NCI-H1930 (cell line): Measurements from ENCODE around the gene TFB1M.
"Not testable (repeated sequence)": the region's sequence is repeated elsewhere in the genome, so short reads cannot be mapped to it uniquely, and the experiment has no call there.

Experiments
- DNase-seq, 2 experiments: peaks; one replicate each; lab custom pipeline; 2025; lab: John Stamatoyannopoulos, UW

Gene TFB1M

GRCh38 chr6:155297669-155298068, 16.6 kb downstream of the TFB1M start:
- no peak for DNase-seq

DNA sequence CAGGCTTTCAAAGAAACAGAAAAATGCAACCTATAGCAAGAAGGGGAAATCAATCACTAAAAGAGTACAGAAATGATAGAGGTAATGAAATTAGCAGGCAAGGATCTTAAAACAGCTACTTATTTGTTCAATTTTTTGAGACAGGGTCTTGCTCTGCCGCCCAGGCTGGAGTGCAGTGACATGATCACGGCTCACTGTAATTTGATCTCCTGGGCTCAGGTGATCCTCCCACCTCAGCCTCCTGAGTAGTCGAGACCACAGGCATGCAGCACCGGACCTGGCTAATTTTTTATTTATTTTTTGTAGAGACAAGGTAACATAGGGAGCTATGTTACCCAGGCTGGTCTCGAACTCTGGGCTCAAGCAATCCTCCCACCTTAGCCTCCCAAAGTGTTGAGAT, 21.6 kb downstream of the TFB1M start:
- DNase-seq, result no peak

DNA sequence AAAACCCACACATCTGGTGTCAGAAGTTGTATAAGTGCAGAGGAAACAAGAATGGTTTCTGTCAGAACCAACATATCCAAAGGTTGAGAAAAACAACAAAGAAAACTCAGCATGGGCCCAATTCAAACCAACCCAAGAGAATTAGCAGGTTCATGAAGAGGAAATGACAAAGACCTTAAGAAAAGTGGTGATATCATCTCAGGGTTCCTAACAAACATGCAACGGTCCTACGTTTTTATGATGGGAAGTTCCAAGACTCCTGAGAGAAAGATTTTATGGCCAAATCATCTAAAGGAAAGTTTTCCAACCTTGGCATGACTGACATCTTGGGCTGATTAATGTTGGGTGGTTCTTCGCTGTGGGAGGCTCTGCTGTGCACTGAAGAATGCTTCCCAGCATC, 23.0 kb downstream of the TFB1M start:
- no peak for DNase-seq

- DNase-seq, result no peak
These were observed 23.8 kb downstream of the TFB1M start for GRCh38 chr6:155290491-155290890.

DNA sequence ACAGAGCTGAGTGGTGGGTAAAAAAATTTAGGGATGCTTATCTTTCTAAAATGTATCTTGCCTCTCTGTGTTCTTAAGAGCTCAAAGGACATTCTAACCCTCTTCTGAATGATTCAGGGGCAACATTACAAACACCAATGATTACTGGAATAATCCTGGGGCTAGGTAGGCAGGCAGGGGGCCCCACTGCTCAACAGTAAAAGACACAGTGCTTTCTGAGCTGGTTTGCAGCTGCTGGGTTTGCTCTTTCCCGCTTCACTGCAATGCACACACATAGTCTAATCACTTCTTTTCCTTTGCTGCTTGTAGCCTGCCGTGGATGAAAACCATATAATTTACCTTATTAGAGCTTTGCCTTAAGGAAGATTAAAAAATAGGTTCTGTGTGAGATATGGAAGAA, 26.5 kb downstream of the TFB1M start:
- DNase-seq, result no peak

DNA sequence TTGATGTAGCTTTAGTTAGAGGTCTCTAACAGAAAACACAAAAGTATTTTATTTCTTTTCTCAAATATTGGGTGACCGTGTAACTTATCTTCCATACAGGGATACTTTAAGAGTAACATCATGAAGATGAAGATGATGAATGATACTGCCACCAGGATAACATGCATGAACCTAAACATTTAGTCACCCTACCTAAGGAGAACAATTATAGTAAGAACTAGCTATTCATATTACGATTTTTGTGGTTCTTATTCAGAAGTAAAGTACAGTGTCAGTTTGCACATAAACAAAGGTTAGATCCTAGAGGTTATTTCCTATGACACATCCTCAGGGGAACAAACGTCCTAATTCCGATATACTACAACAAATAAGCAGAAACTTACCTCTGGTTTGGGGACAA, 29.5 kb downstream of the TFB1M start:
- DNase-seq, result no peak

- DNase-seq, result no peak
These were observed 35.8 kb downstream of the TFB1M start for GRCh38 chr6:155278319-155279049.

DNA sequence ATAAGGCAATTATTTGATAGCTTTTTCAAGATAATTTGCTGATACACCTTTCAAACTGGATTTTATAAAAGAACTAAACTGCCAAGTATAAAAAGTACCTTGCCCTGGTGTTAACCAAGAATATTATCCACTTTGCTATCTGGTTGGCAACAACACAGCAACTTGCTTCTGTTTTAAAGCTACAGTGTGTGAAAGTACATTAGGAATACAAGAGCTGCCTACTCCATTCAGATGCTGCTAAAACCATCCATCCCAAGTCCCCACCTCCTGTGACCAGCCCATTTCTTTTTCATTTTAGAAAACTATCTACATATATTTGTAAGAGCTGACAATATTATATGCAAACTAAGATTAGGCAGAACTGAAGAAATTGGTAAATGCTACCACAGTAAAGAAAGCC, 37.6 kb downstream of the TFB1M start:
- DNase-seq, result no peak

DNA sequence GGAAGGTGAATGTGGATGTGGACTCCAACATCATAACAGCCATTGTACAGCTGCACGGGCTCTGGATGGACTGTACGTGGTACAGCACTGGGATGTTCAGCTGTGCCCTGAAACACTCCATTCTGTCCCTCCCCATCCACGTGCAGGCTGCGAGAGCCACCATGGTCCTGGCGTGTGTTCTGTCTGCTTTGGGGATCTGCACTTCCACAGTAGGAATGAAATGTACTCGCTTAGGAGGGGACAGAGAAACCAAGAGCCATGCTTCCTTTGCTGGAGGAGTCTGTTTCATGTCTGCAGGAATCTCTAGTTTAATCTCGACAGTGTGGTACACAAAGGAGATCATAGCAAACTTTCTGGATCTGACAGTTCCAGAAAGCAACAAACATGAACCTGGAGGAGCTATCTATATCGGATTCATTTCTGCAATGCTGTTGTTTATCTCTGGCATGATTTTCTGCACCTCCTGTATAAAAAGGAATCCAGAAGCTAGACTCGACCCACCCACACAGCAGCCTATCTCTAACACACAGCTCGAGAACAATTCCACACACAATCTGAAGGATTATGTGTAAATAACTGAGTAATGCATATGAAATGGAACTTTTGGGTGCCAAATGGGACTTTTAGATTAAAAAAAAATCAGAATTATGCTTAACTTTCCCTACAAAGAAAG, 38.3 kb downstream of the TFB1M start:
- DNase-seq, result no peak

DNA sequence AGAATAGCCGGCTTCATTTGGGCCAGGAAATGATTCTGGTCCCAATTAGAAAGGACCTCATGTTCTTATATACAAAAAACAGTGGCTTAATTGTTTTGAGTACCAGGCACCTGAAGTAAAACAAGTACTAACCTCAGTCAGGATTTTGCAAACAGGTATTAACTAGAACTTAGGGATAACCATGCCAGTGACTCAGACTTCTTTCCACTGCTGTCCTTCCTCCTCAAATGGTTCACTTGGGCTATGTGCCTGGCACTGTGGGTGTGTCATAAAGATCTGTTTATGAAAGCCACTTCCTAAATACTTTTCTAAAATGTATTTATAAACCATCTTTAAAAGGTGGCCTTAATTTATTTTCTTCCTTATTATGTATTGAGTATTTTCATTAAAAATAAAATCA, 39.8 kb downstream of the TFB1M start:
- DNase-seq, result no peak

GRCh38 chr6:155274106-155274505, 40.2 kb downstream of the TFB1M start:
- no peak for DNase-seq

- DNase-seq, result no peak
These were observed 40.9 kb downstream of the TFB1M start for GRCh38 chr6:155273431-155273830.

DNA sequence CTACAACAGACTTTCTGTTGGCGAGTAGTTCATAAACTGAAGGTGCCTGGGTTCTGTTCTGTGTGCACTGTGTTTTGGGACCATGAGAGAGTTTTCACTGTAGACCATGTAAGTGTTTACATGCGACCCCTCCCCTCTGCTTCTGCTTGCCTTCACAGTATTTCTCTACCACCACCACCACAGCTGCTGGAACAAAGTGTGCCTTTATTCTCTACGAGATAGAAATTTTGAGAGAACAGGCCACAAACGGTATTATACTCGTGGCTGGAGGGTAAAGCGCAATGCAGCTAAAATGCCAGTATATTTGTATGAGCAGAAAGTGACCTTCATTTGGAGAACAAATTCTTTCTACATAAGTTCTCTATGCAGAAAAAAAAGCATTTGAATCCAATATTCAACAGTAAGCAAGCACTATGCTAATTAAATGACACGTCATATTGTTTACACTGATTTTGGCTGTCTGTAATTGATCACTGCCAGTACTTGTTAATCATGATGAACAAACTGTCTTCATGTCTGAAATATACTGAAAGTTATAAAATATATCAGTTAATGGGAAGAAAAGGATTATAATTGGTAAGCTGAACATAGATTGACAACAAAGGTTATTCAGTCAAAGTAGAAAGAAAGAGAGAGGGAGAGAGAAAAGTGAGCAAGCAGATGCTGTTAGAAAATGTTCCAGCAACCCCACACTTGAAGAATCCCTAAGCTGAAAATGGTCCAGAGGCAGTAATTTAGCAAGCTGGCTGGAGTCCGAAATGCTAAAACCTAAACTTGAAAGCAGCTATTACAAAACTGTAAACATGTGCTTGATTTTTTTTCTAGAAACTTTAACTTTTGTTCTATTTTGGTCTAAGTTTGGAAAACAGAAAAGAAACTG, 41.7 kb downstream of the TFB1M start:
- DNase-seq, result no peak

- DNase-seq, result no peak
These were observed 43.1 kb downstream of the TFB1M start for GRCh38 chr6:155271145-155271544.

GRCh38 chr6:155270561-155271091, 43.7 kb downstream of the TFB1M start:
- DNase-seq, result no peak

DNA sequence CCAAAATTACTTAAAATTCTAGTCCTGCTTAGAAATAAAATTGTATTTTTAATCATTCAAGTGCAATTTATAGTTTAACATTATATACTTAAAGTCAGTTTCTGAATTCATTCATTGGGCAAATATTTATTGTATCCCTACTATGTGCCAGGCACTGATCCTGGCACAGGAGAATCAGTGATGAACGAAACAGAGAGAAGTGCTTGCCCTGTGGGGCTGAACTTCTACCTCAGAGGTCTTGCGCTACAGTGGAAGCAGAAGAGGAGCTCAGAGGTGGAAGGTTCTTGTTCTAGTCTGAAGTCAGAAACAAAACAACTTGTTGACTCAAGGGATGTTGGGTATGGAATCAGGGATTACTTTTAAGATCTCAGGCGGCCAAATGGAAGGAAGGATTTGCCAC, 44.5 kb downstream of the TFB1M start:
- DNase-seq, result no peak

GRCh38 chr6:155268088-155268867, 46.0 kb downstream of the TFB1M start:
- not testable (repeated sequence) for DNase-seq

DNA sequence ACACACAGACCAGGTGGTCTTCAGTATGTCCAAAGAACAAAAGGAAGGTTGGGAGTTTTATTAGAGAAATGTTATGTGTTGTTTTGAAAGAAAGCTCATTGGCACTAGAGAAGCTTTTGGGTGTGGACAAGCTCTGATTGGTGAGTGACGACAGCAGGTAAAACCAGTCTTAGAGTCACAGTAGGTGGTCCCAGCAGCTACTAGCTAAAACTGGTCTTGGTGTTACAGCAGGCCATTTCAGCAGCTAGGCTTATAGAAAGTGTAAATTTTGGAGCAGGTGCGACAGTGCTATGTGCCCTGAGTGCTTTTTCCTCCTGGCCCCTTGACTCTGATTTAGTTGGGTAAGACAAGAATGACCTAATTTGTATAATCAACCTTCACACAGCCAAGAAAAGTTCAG, 46.9 kb downstream of the TFB1M start:
- no peak for DNase-seq

DNA sequence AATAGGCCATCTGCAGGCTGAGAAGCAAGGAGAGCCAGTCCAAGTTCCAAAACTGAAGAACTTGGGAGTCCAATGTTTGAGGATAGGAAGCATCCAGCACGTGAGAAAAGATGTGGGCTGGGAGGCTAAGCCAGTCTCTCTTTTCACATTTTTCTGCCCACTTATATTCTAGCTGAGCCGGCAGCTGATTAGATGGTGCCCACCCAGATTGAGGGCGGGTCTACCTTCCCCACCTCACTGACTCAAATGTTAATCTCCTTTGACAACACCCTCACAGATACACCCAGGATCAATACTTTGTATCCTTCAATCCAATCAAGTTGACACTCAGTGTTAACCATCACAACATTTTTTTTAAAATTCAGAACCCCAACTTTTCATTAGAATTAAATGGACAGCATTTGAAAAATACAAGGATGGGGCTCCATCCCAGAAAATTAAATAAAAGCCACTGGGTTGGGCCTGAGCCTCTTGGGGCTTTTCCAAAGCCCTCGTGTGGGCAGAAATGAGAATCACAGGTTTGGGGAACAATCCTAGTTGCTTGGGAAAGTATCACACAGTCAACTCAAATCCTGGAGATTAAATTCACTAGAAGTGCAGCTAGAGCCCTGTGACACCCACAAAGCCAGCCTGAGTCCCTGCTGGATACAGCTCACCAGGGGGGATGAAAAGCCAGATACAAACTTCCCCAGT, 48.3 kb downstream of the TFB1M start:
- no peak for DNase-seq

- DNase-seq, result no peak
These were observed 49.5 kb downstream of the TFB1M start for GRCh38 chr6:155264693-155265320.
